OCI-LY1 (cell line): ENCODE data around the gene HYAL2.

Experiments used
- EZH2 ChIP-seq: fragments of 200-600 bp; sonication (generic), shearing (Covaris generic); IDR thresholded peaks from 2 replicates; pipeline ENCODE4 v1.8.0; 2017; ENCODE audit warnings: borderline replicate concordance, mixed run types, mild to moderate bottlenecking, antibody characterized with exemption, low read length, moderate library complexity, mixed read lengths
- TF ChIP-seq, protein P1 (sequence below): fragments of 200-600 bp; sonication (generic), shearing (Covaris generic); IDR thresholded peaks from 2 replicates; pipeline ENCODE4 v1.5.1; 2017; ENCODE audit warnings: mild to moderate bottlenecking, antibody characterized with exemption, low read length, moderate library complexity, mixed read lengths

DNA sequence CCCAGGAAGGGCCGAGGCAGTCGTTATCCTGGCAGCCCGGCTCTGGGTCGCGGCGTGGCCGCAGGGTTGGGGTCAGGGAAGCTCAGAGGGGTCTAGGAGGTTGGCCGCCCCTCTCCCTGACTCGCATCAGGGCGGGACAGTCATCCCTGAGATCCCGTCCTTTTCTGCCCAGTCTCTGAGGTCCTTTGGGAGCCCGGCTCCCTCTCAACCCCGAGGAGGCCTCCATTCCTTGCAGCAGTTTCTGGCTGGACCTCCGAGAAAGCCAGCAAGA lies 495 bp downstream of the HYAL2 start:
- TF ChIP-seq, protein P1, sequence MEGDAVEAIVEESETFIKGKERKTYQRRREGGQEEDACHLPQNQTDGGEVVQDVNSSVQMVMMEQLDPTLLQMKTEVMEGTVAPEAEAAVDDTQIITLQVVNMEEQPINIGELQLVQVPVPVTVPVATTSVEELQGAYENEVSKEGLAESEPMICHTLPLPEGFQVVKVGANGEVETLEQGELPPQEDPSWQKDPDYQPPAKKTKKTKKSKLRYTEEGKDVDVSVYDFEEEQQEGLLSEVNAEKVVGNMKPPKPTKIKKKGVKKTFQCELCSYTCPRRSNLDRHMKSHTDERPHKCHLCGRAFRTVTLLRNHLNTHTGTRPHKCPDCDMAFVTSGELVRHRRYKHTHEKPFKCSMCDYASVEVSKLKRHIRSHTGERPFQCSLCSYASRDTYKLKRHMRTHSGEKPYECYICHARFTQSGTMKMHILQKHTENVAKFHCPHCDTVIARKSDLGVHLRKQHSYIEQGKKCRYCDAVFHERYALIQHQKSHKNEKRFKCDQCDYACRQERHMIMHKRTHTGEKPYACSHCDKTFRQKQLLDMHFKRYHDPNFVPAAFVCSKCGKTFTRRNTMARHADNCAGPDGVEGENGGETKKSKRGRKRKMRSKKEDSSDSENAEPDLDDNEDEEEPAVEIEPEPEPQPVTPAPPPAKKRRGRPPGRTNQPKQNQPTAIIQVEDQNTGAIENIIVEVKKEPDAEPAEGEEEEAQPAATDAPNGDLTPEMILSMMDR: no peak
- no peak for TF ChIP-seq EZH2
